ENCODE data around the gene OR5B21.

The OR5B21 gene

GRCh38 chr11:58508005-58508404 lies at the start of gene OR5B21:
Gene OR5B21, minus strand, starts transcription at chr11:58508105. Its CDS starts 0 bp downstream, at chr11:58508105.
- DNase-seq, result no peak

- no peak for DNase-seq
These were observed 41.7 kb upstream of the OR5B21 start for GRCh38 chr11:58549644-58550043.

GRCh38 chr11:58546841-58547240 lies 38.9 kb upstream of the OR5B21 start:
- DNase-seq, result no peak

GRCh38 chr11:58531865-58532341 lies 24.0 kb upstream of the OR5B21 start:
- no peak for DNase-seq

GRCh38 chr11:58530236-58530635 lies 22.3 kb upstream of the OR5B21 start:
- no peak for DNase-seq

- no peak for DNase-seq
These were observed 19.5 kb upstream of the OR5B21 start for GRCh38 chr11:58527429-58527828.

GRCh38 chr11:58526721-58527120 lies 18.8 kb upstream of the OR5B21 start:
- no peak for DNase-seq

- no peak for DNase-seq
These were observed 17.2 kb upstream of the OR5B21 start for GRCh38 chr11:58525037-58525614.

GRCh38 chr11:58524232-58525036 lies 16.5 kb upstream of the OR5B21 start:
- DNase-seq, result peak in 10 of 14 donors; percentile 3 to 36 (median 18)

GRCh38 chr11:58513747-58514367 lies 6.0 kb upstream of the OR5B21 start:
- DNase-seq, result peak in 6 of 14 donors; percentile 2 to 18 (median 6)

GRCh38 chr11:58511636-58512035 lies 3.7 kb upstream of the OR5B21 start:
- DNase-seq, result no peak

- DNase-seq, result no peak
These were observed 1.8 kb upstream of the OR5B21 start for GRCh38 chr11:58509748-58510147.

GRCh38 chr11:58508814-58509213 lies 909 bp upstream of the OR5B21 start:
- DNase-seq, result no peak

GRCh38 chr11:58507355-58507754 lies 550 bp downstream of the OR5B21 start:
- no peak for DNase-seq

- DNase-seq, result no peak
These were observed 970 bp downstream of the OR5B21 start for GRCh38 chr11:58506935-58507334.

GRCh38 chr11:58505849-58506248 lies 2.1 kb downstream of the OR5B21 start:
- no peak for DNase-seq

GRCh38 chr11:58504232-58504631 lies 3.7 kb downstream of the OR5B21 start:
- DNase-seq, result no peak

- no peak for DNase-seq
These were observed 4.5 kb downstream of the OR5B21 start for GRCh38 chr11:58503361-58503856.

GRCh38 chr11:58502004-58502403 lies 5.9 kb downstream of the OR5B21 start:
- no peak for DNase-seq

- DNase-seq, result no peak
These were observed 9.4 kb downstream of the OR5B21 start for GRCh38 chr11:58498464-58498863.

GRCh38 chr11:58497951-58498350 lies 10.0 kb downstream of the OR5B21 start:
- no peak for DNase-seq

GRCh38 chr11:58495906-58496305 lies 12.0 kb downstream of the OR5B21 start:
- peak in 1 of 14 donors; percentile 45 for DNase-seq

- no peak for DNase-seq
These were observed 13.8 kb downstream of the OR5B21 start for GRCh38 chr11:58494101-58494500.

All from C1 segment of cervical spinal cord (tissue), 14 donors.